ENCODE measurements around the gene TBL1X. TPM values are rescaled to one million over a fixed set of nuclear protein-coding genes. Genes with fewer than 3 reads are reported as not detected.

The TBL1X gene
- polyA plus RNA-seq, 1 experiment = 24.9 TPM

DNA sequence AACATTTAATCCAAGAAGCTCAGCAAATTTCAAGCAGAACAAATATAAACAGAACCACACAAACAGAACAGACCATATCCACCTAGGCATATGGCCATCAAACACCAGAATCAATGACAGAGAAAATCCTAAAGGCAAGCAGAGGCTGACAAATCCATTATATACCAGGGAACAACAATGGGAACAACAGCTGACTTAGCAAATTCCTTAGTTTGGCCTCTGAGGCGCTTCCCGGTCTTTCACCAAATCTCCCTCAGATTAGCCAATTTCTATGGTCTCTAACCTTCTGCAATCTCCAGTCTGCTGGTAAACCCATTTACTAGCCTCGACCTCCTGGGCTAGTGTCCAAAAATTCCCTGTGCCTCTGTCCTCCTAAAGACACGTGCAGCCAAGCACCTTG, 241.6 kb downstream of the TBL1X start:
- CTCF ChIA-PET = no interaction called here
- Histone ChIP-seq H3K27ac (ENCODE audit: low read depth, low read length) (no peak overlapping the region), H3K27me3 (ENCODE audit: control insufficient read depth, insufficient read depth, low read length) (no peaks in the 10 kb centered on the region), H3K9me3 (ENCODE audit: control insufficient read depth, insufficient read depth, low read length) (no peaks in the 10 kb centered on the region), H3K4me3 (ENCODE audit: low read depth, low read length) (no peak overlapping the region)
- TF ChIP-seq, protein P1, sequence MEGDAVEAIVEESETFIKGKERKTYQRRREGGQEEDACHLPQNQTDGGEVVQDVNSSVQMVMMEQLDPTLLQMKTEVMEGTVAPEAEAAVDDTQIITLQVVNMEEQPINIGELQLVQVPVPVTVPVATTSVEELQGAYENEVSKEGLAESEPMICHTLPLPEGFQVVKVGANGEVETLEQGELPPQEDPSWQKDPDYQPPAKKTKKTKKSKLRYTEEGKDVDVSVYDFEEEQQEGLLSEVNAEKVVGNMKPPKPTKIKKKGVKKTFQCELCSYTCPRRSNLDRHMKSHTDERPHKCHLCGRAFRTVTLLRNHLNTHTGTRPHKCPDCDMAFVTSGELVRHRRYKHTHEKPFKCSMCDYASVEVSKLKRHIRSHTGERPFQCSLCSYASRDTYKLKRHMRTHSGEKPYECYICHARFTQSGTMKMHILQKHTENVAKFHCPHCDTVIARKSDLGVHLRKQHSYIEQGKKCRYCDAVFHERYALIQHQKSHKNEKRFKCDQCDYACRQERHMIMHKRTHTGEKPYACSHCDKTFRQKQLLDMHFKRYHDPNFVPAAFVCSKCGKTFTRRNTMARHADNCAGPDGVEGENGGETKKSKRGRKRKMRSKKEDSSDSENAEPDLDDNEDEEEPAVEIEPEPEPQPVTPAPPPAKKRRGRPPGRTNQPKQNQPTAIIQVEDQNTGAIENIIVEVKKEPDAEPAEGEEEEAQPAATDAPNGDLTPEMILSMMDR (IDR thresholded peaks at IDR 0.05; ENCODE audit: low read depth, low read length) = no peak
- POLR2A ChIA-PET = no interaction called here
- no peak for DNase-seq (ENCODE audit: low read depth, low spot score)

DNA sequence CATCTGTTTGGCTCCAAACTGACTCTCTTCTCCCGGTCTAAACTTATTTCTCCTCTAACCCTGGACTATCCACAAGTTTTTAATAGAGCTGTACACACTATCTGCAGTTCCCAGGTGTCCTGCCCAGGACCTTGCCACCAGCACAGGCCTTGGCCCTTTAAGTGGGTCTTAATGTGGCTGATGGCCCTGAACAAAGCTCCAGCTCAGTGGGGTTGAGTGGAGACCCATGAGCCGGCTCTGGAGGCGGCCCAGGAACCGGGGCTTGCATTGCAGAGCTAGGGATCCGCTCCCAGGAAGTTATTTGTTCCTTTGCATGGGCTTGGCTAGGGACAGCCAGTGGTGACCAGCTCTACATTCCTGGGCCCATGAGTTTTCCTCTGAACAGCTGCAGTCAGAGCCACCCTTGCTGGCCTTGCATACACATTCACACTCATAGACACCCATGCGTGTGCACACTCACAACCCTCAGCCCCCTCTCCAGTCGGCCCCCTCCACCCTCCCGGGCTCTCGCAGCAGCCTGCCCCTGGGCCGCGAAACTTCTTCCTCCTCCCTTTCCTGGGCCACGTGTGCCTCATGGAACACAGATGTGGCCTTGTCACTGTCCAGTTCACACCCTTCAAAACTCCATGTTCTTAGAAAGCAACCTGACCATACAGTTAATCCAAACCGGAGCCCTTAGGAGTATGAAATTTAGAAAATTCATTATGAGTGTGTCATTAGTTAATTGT, 242.6 kb downstream of the TBL1X start:
- Histone ChIP-seq H3K27ac (ENCODE audit: low read depth, low read length) (no peak overlapping the region), H3K9me3 (ENCODE audit: control insufficient read depth, insufficient read depth, low read length) (no peaks in the 10 kb centered on the region), H3K4me3 (ENCODE audit: low read depth, low read length) (no peak overlapping the region), H3K27me3 (ENCODE audit: control insufficient read depth, insufficient read depth, low read length) (no peaks in the 10 kb centered on the region)
- CTCF ChIA-PET = interaction anchor here (0.8 kb wide), 1 partner anchor 223 kb away, joined by 4 read pairs; no protein-coding TSS in a partner anchor
- TF ChIP-seq, protein P1 (IDR thresholded peaks at IDR 0.05; ENCODE audit: low read depth, low read length) = no peak
- no peak for DNase-seq (ENCODE audit: low read depth, low spot score)
- POLR2A ChIA-PET = interaction anchor here (0.6 kb wide), 1 partner anchor 191 kb away, joined by 3 read pairs; no protein-coding TSS in a partner anchor

DNA sequence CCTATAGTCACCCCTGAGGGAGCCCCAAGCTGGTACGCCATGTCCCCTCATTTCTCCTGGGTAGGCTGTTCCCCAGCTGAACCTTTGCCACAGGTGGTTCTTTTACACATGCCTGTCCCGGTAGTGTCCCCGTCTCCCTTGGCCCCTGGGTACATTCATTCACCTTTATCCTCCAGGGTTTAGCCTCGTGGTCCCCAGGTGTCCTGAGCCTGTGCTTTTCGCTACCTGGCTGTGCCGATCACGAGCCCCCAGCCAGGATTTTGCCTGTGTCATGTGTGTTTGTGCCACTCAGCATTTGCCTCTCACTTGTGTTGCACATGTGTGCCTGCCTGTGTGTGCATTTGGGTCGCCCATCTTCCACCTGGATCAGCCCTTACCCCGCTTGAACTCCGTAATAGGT, 243.2 kb downstream of the TBL1X start:
- TF ChIP-seq, protein P1 (IDR thresholded peaks at IDR 0.05; ENCODE audit: low read depth, low read length) = no peak
- DNase-seq (ENCODE audit: low read depth, low spot score) = no peak
- H3K4me3 ChIP-seq (ENCODE audit: low read depth, low read length) = no peak overlapping the region
- no peaks in the 10 kb centered on the region for H3K27me3 ChIP-seq (ENCODE audit: control insufficient read depth, insufficient read depth, low read length)
- H3K9me3 ChIP-seq (ENCODE audit: control insufficient read depth, insufficient read depth, low read length) = no peaks in the 10 kb centered on the region
- ChIA-PET CTCF (interaction anchor here (0.6 to 0.8 kb wide), 3 partner anchors 65 to 535 kb away, joined by 4 to 5 read pairs (median 4); no protein-coding TSS in a partner anchor), POLR2A (interaction anchor here (0.6 kb wide), 1 partner anchor 244 kb away, joined by 3 read pairs; no protein-coding TSS in a partner anchor)
- no peak overlapping the region for H3K27ac ChIP-seq (ENCODE audit: low read depth, low read length)

DNA sequence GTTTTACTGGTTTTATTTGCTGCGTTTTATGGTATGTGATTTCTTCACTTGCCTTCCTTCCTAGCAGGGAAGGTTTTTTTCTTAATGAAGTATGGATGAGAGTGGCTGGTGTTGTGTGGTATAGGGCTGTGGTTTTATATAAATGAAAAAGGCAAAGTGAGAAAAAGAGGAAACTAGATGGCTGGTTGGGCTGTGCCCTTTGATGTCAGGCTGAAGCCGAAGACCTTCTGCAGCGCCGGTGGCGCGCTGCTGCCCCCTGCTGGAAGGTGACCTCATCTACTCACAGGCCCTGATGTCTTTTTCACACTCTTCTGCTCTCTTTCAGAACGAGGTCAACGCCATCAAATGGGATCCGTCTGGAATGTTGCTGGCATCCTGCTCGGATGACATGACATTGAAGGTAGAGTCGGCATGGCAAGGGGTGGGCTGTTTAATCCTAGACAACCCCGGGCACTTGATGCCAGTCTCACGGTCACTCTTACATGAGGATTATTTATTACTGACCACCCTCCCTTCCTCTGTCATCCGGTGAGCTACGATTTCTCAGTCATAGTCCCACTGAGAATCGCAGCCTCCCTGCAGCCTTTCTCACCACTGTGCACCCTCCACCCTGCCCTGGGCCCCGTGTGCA, 244.2 kb downstream of the TBL1X start:
- Histone ChIP-seq H3K4me3 (ENCODE audit: low read depth, low read length) (no peak overlapping the region), H3K27me3 (ENCODE audit: control insufficient read depth, insufficient read depth, low read length) (no peaks in the 10 kb centered on the region), H3K9me3 (ENCODE audit: control insufficient read depth, insufficient read depth, low read length) (no peaks in the 10 kb centered on the region), H3K27ac (ENCODE audit: low read depth, low read length) (no peak overlapping the region)
- DNase-seq (ENCODE audit: low read depth, low spot score) = peak; percentile 24
- ChIA-PET POLR2A (interaction anchor here (0.6 kb wide), 1 partner anchor 893 kb away, joined by 3 read pairs; no protein-coding TSS in a partner anchor), CTCF (interaction anchor here (0.6 to 1.0 kb wide), 3 partner anchors 265 to 890 kb away, joined by 3 to 4 read pairs (median 3); no protein-coding TSS in a partner anchor)
- TF ChIP-seq, protein P1 (IDR thresholded peaks at IDR 0.05; ENCODE audit: low read depth, low read length) = peak; percentile 76

DNA sequence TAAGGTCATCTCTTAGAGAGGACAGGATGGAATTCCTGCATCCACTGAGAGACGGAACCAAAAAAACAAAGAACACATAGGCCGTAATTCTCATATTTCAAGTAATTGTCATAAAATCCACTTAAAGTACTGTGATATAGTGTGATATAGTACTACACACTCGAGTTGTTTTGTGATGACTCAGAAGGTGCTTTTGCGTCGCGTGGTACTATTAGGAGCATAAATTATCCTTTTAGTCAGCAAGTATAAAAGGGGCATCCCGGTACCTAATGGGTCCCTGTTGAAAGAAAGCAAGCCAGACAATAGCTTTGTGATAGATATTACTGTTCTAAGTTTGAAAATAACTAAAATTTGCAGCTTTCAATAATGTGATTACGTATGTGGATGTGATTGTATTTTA, 245.5 kb downstream of the TBL1X start:
- CTCF ChIA-PET = interaction anchor here (1.0 to 1.8 kb wide), 3 partner anchors 358 to 892 kb away, joined by 3 to 6 read pairs (median 3); no protein-coding TSS in a partner anchor
- POLR2A ChIA-PET = no interaction called here

More for the DNA sequence above, 245.5 kb downstream of the TBL1X start:
- Histone ChIP-seq H3K27ac (ENCODE audit: low read depth, low read length) (no peak overlapping the region), H3K27me3 (ENCODE audit: control insufficient read depth, insufficient read depth, low read length) (no peaks in the 10 kb centered on the region), H3K4me3 (ENCODE audit: low read depth, low read length) (no peak overlapping the region), H3K9me3 (ENCODE audit: control insufficient read depth, insufficient read depth, low read length) (no peaks in the 10 kb centered on the region)
- DNase-seq (ENCODE audit: low read depth, low spot score) = no peak
- TF ChIP-seq, protein P1 (IDR thresholded peaks at IDR 0.05; ENCODE audit: low read depth, low read length) = no peak

All from AG04450 (cell line).